Esophagus squamous epithelium (tissue), 4 donors: ENCODE results near the gene C16orf74.

Experiments
- POLR2A ChIP-seq, 4 donors: fragments of 450-650 bp; IDR thresholded peaks; one replicate each; pipeline ENCODE4 v1.6.1; 2017; ENCODE audit warnings: antibody characterized with exemption in 4 of 4, mild to moderate bottlenecking in 4 of 4, moderate library complexity in 3 of 4
- TF ChIP-seq, protein P1 (sequence below), 6 experiments: fragments of 450-650 bp in 4 of 6; fragments of 200-600 bp in 2 of 6; sonication (generic) in 2 of 6; IDR thresholded peaks; one replicate each; pipeline ENCODE4 v1.5.1; 2016 to 2019; ENCODE audit warnings: antibody characterized with exemption in 6 of 6, mild to moderate bottlenecking in 4 of 6, moderate library complexity in 4 of 6

DNA sequence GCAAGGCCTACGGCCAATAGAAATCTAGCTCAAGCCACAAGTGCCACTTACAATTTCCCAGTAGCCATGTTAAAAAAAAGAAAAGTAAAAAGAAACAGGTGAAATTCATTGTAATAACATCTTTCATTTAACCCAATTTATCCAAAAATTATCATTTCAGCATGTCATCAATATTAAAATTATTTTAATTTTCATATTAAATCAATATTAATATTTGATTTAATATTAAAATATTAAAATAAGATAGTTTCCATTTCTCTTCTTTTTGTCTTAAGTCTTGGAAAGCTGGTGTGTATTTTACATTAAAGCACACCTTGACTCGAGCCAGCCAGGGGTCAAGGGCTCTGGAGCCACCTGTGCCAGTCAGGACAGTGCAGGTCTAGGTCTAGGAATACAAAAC is 12.7 kb upstream of the C16orf74 start:
- TF ChIP-seq, protein P1, sequence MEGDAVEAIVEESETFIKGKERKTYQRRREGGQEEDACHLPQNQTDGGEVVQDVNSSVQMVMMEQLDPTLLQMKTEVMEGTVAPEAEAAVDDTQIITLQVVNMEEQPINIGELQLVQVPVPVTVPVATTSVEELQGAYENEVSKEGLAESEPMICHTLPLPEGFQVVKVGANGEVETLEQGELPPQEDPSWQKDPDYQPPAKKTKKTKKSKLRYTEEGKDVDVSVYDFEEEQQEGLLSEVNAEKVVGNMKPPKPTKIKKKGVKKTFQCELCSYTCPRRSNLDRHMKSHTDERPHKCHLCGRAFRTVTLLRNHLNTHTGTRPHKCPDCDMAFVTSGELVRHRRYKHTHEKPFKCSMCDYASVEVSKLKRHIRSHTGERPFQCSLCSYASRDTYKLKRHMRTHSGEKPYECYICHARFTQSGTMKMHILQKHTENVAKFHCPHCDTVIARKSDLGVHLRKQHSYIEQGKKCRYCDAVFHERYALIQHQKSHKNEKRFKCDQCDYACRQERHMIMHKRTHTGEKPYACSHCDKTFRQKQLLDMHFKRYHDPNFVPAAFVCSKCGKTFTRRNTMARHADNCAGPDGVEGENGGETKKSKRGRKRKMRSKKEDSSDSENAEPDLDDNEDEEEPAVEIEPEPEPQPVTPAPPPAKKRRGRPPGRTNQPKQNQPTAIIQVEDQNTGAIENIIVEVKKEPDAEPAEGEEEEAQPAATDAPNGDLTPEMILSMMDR (IDR thresholded peaks at IDR 0.05), result no peak
- no peak for TF ChIP-seq POLR2A (IDR thresholded peaks at IDR 0.05)
